BE2C (cell line): ENCODE results near the gene DNM1.

ENCODE experiments used
- DNase-seq: peaks from one replicate; pipeline ENCODE4 v3.0.0-alpha.2; 2020
- H3K27me3 ChIP-seq: fragments of 250-450 bp; sonication (Bioruptor Pico); 2 replicates; pipeline ENCODE4 v1.5.1; 2020; ENCODE audit warnings: mild to moderate bottlenecking
- H3K36me3 ChIP-seq: fragments of 250-450 bp; sonication (Bioruptor Pico); 2 replicates; pipeline ENCODE4 v1.5.1; 2020; ENCODE audit warnings: mild to moderate bottlenecking
- H3K4me1 ChIP-seq: fragments of 250-450 bp; sonication (Bioruptor Pico); 2 replicates; pipeline ENCODE4 v1.5.1; 2020
- H3K4me3 ChIP-seq: 2 replicates; pipeline ENCODE4 v1.5.1; 2011; ENCODE audit warnings: low read depth, low read length
- H3K9me3 ChIP-seq: fragments of 250-450 bp; sonication (Bioruptor Pico); 2 replicates; pipeline ENCODE4 v1.5.1; 2020
- TF ChIP-seq, protein P1 (sequence below): IDR thresholded peaks from 2 replicates; pipeline ENCODE4 v1.5.1; 2012; ENCODE audit warnings: mild to moderate bottlenecking, low read depth, low read length

DNM1 gene

DNA sequence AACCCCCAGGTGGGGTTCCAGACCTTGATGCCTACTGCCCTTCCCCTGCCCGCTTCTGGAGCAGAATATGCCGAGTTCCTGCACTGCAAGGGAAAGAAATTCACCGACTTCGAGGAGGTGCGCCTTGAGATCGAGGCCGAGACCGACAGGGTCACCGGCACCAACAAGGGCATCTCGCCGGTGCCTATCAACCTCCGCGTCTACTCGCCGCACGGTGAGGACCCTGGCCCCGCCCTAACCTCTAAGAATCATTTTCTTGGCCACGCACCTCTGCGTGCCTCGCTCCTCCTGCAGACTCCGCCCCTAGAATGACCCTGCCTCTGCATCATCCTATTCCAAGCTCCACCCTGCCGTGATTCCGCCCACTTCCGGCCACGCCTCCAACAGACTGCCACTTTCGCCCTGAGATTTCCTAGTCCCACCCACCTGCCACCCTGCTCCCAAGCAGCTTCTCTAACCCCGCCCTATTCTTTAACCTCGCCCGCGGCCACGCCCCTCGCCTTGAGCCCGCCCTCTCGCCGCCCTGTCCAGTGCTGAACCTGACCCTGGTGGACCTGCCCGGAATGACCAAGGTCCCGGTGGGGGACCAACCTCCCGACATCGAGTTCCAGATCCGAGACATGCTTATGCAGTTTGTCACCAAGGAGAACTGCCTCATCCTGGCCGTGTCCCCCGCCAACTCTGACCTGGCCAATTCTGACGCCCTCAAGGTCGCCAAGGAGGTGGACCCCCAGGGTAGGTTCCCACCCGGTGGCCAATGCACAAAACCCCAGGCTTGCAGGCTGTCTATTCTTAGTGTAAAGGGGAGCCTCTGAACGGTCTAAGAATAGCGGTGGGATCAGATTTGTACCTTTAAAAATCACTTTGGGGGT is 15.6 kb downstream of the DNM1 start:
- DNase-seq: peak; percentile 96
- H3K27me3 ChIP-seq: no peaks in the 10 kb centered on the region
- TF ChIP-seq, protein P1, sequence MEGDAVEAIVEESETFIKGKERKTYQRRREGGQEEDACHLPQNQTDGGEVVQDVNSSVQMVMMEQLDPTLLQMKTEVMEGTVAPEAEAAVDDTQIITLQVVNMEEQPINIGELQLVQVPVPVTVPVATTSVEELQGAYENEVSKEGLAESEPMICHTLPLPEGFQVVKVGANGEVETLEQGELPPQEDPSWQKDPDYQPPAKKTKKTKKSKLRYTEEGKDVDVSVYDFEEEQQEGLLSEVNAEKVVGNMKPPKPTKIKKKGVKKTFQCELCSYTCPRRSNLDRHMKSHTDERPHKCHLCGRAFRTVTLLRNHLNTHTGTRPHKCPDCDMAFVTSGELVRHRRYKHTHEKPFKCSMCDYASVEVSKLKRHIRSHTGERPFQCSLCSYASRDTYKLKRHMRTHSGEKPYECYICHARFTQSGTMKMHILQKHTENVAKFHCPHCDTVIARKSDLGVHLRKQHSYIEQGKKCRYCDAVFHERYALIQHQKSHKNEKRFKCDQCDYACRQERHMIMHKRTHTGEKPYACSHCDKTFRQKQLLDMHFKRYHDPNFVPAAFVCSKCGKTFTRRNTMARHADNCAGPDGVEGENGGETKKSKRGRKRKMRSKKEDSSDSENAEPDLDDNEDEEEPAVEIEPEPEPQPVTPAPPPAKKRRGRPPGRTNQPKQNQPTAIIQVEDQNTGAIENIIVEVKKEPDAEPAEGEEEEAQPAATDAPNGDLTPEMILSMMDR: no peak
- peaks cover 11% of the 10 kb centered on the region for H3K4me1 ChIP-seq
- H3K36me3 ChIP-seq: peaks cover 17% of the 10 kb centered on the region
- H3K9me3 ChIP-seq: no peaks in the 10 kb centered on the region
- peak overlapping the region; percentile 45 for H3K4me3 ChIP-seq

DNA sequence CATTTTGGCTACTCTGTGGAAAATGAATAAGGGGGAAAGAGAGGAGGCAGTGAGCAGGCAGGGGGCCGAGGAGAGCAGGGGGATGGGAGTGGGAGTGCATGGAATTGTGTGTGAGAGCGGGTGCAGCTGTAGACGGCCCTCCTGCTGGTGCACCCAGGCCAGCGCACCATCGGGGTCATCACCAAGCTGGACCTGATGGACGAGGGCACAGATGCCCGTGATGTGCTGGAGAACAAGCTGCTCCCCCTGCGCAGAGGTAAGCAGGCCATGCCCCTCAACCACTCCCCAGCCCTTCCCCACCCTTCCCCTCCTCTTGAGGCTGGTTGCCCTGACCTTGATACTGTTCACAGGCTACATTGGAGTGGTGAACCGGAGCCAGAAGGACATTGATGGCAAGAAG is 16.7 kb downstream of the DNM1 start:
- peaks cover 11% of the 10 kb centered on the region for H3K4me1 ChIP-seq
- no peaks in the 10 kb centered on the region for H3K27me3 ChIP-seq
- no peak for DNase-seq
- peaks cover 20% of the 10 kb centered on the region for H3K36me3 ChIP-seq
- TF ChIP-seq, protein P1: no peak
- no peaks in the 10 kb centered on the region for H3K9me3 ChIP-seq
- H3K4me3 ChIP-seq: no peak overlapping the region

DNA sequence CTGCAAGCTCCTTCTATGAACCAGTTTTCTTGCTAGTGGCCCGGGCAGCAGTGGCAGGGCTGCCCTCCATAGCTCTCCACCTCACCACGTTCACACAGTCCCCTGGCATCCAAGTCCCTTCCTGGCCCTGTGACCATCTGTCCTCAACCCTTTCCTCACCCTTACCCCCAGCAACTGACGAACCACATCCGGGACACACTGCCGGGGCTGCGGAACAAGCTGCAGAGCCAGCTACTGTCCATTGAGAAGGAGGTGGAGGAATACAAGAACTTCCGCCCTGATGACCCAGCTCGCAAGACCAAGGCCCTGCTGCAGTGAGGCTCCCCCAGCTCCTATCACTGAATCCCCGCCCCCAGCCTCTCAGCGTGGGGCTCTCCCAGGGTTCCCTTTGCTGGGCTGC is 18.8 kb downstream of the DNM1 start:
- Histone ChIP-seq H3K4me1 (peaks cover 2% of the 10 kb centered on the region; the same call in 1 of the 2 replicates), H3K27me3 (no peaks in the 10 kb centered on the region), H3K4me3 (no peak overlapping the region), H3K9me3 (no peaks in the 10 kb centered on the region), H3K36me3 (peaks cover 20% of the 10 kb centered on the region)
- TF ChIP-seq, protein P1: no peak
- no peak for DNase-seq

DNA sequence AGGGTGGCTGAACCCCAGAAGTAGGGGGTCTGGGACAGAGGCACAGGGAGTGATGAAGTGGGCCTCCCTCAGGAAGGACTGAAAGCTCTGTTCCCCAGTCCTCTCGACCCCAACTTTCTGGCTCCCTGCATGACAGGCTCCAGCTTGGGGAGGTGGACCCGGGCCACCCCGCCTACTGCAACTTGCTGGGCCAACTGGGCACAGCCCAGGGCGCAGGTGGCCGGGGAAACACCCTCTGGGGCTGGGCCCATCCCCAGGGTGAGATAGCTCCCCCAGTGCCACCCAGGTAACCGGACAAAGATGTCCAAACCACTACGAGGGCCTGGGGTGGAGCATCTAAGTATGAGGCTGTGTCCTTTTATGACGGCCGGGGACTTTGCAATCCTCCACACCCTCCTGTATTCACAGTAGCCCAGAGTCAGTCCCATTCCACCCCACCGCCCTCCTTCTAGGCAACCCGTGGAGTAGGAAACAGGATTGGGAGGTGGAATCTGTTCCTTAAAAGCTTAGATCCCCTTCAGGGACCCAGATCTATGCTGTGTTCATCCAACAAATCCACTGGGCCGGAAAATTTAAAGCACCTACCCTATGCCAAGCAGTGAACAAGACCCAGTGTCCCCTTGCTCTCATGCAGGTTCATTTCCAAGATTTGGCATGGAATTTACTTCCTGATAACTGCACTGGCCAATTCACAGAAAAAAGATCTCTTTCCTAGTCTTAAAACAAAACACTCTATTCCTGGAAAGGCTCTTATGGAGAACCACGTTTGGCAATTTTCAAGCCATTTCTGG is 19.9 kb downstream of the DNM1 start:
- Histone ChIP-seq H3K4me3 (no peak overlapping the region), H3K4me1 (peaks cover 2% of the 10 kb centered on the region; the same call in 1 of the 2 replicates), H3K27me3 (no peaks in the 10 kb centered on the region), H3K9me3 (no peaks in the 10 kb centered on the region), H3K36me3 (peaks cover 20% of the 10 kb centered on the region)
- DNase-seq: no peak
- TF ChIP-seq, protein P1: no peak

DNA sequence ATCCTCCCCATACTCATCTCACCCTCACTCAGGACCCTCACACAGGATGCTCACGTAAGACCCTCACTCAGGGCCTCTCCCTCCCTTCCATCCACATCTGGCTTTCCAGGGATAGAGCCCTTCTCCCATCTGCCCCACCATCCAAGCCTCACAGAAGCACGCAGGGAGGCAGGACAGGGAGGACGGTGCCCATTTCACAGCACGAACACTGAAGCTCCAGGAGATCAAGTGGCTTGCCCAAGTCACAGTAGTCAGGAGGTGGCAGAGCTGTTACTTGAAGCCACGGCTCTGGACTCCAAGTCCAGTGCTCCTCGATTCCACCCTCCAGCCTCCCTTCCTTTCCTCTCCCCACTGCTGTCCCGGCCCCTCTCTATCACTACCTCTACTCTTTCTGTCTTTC is 21.7 kb downstream of the DNM1 start:
- Histone ChIP-seq H3K4me3 (no peak overlapping the region), H3K4me1 (no peaks in the 10 kb centered on the region), H3K9me3 (no peaks in the 10 kb centered on the region), H3K27me3 (no peaks in the 10 kb centered on the region), H3K36me3 (peaks cover 20% of the 10 kb centered on the region)
- no peak for DNase-seq
- TF ChIP-seq, protein P1: no peak
